IPS-11a (cell line): Measurements from ENCODE around the gene PCSK5.

Experiments
- H3K4me3 ChIP-seq: one replicate; pipeline ENCODE4 v1.5.1; 2013; ENCODE audit warnings: low read depth, low read length, control low read depth

The PCSK5 gene

GRCh38 chr9:76176171-76176570, 285.7 kb downstream of the PCSK5 start:
- no peak overlapping the region for H3K4me3 ChIP-seq

- no peak overlapping the region for H3K4me3 ChIP-seq
Observed at GRCh38 chr9:76177931-76178330, 287.5 kb downstream of the PCSK5 start.

GRCh38 chr9:76180541-76180940, 290.1 kb downstream of the PCSK5 start:
- H3K4me3 ChIP-seq, result no peak overlapping the region

- H3K4me3 ChIP-seq, result no peak overlapping the region
Observed at GRCh38 chr9:76181020-76181641, 290.7 kb downstream of the PCSK5 start.

GRCh38 chr9:76181781-76182180, 291.3 kb downstream of the PCSK5 start:
- H3K4me3 ChIP-seq, result no peak overlapping the region

GRCh38 chr9:76185432-76185831, 295.0 kb downstream of the PCSK5 start:
- no peak overlapping the region for H3K4me3 ChIP-seq

GRCh38 chr9:76188286-76188685, 297.8 kb downstream of the PCSK5 start:
- H3K4me3 ChIP-seq, result no peak overlapping the region

- H3K4me3 ChIP-seq, result no peak overlapping the region
Observed at GRCh38 chr9:76188905-76189304, 298.4 kb downstream of the PCSK5 start.

- no peak overlapping the region for H3K4me3 ChIP-seq
Observed at GRCh38 chr9:76191493-76191892, 301.0 kb downstream of the PCSK5 start.

- H3K4me3 ChIP-seq, result no peak overlapping the region
Observed at GRCh38 chr9:76192013-76192412, 301.5 kb downstream of the PCSK5 start.

GRCh38 chr9:76194896-76195295, 304.4 kb downstream of the PCSK5 start:
- no peak overlapping the region for H3K4me3 ChIP-seq

- H3K4me3 ChIP-seq, result no peak overlapping the region
Observed at GRCh38 chr9:76198336-76198735, 307.9 kb downstream of the PCSK5 start.

GRCh38 chr9:76200315-76200714, 309.8 kb downstream of the PCSK5 start:
- no peak overlapping the region for H3K4me3 ChIP-seq

- H3K4me3 ChIP-seq, result no peak overlapping the region
Observed at GRCh38 chr9:76200745-76201144, 310.3 kb downstream of the PCSK5 start.

GRCh38 chr9:76203373-76203772, 312.9 kb downstream of the PCSK5 start:
- no peak overlapping the region for H3K4me3 ChIP-seq

GRCh38 chr9:76206821-76207220, 316.3 kb downstream of the PCSK5 start:
- H3K4me3 ChIP-seq, result no peak overlapping the region

GRCh38 chr9:76213751-76214150, 323.3 kb downstream of the PCSK5 start:
- no peak overlapping the region for H3K4me3 ChIP-seq

GRCh38 chr9:76215066-76215465, 324.6 kb downstream of the PCSK5 start:
- H3K4me3 ChIP-seq, result no peak overlapping the region

- H3K4me3 ChIP-seq, result no peak overlapping the region
Observed at GRCh38 chr9:76216161-76216649, 325.7 kb downstream of the PCSK5 start.

GRCh38 chr9:76218117-76218885, 327.8 kb downstream of the PCSK5 start:
- no peak overlapping the region for H3K4me3 ChIP-seq

GRCh38 chr9:76218886-76219445, 328.5 kb downstream of the PCSK5 start:
- H3K4me3 ChIP-seq, result no peak overlapping the region

- no peak overlapping the region for H3K4me3 ChIP-seq
Observed at GRCh38 chr9:76219560-76220151, 329.2 kb downstream of the PCSK5 start.
